IPS DF 6.9 (cell line): Measurements from ENCODE around the gene MED10.

Experiments
- DNase-seq: peaks from one replicate; pipeline ENCODE4 v3.0.0-alpha.2; 2013; ENCODE audit warnings: low read depth, low spot score
- H3K27ac ChIP-seq: one replicate; pipeline ENCODE4 v1.5.1; 2013; ENCODE audit warnings: low read length, control low read depth
- H3K27me3 ChIP-seq: 2 replicates; pipeline ENCODE4 v1.6.1; 2013; ENCODE audit warnings: mild to moderate bottlenecking, low read length; ENCODE audit not compliant: control insufficient read depth, insufficient read depth
- H3K36me3 ChIP-seq: 2 replicates; pipeline ENCODE4 v1.6.1; 2013; ENCODE audit warnings: low read length; ENCODE audit not compliant: control insufficient read depth, insufficient read depth
- H3K4me1 ChIP-seq: 2 replicates; pipeline ENCODE4 v1.6.1; 2013; ENCODE audit warnings: low read length; ENCODE audit not compliant: control insufficient read depth, insufficient read depth
- H3K4me3 ChIP-seq: 2 replicates; pipeline ENCODE4 v1.5.1; 2013; ENCODE audit warnings: mild to moderate bottlenecking, low read length
- H3K9me3 ChIP-seq: 2 replicates; pipeline ENCODE4 v1.6.1; 2013; ENCODE audit warnings: low read length, inconsistent platforms; ENCODE audit not compliant: control insufficient read depth, insufficient read depth
- WGBS: extraction: QIAGEN DNeasy Blood & Tissue Kit; methylation state at CpG from one replicate; pipeline ENCODE4 v1.1.7; 2013; ENCODE audit warnings: mixed read lengths, missing lambda C conversion rate; ENCODE audit not compliant: insufficient read length, insufficient coverage; 5-methylcytosine and 5-hydroxymethylcytosine counted together

The MED10 gene

GRCh38 chr5:6349387-6349786, 29.0 kb downstream of the MED10 start:
- no peaks in the 10 kb centered on the region for H3K36me3 ChIP-seq
- H3K4me1 ChIP-seq, result no peaks in the 10 kb centered on the region
- no peak overlapping the region for H3K4me3 ChIP-seq
- no peaks in the 10 kb centered on the region for H3K27me3 ChIP-seq
- no peaks in the 10 kb centered on the region for H3K9me3 ChIP-seq
- no peak for DNase-seq
- no peak overlapping the region for H3K27ac ChIP-seq
- no CpG with 5 or more reads among the region's 19 CpGs for WGBS

GRCh38 chr5:6348476-6349000, 29.8 kb downstream of the MED10 start:
- Histone ChIP-seq H3K27me3 (no peaks in the 10 kb centered on the region), H3K27ac (no peak overlapping the region), H3K4me1 (no peaks in the 10 kb centered on the region), H3K4me3 (no peak overlapping the region), H3K36me3 (no peaks in the 10 kb centered on the region), H3K9me3 (no peaks in the 10 kb centered on the region)
- no peak for DNase-seq
- WGBS, result no CpG with 5 or more reads among the region's 15 CpGs

GRCh38 chr5:6347673-6348072, 30.7 kb downstream of the MED10 start:
- WGBS, result no CpG with 5 or more reads among the region's 19 CpGs
- Histone ChIP-seq H3K36me3 (no peaks in the 10 kb centered on the region), H3K9me3 (no peaks in the 10 kb centered on the region), H3K4me3 (no peak overlapping the region), H3K27ac (no peak overlapping the region), H3K27me3 (no peaks in the 10 kb centered on the region), H3K4me1 (no peaks in the 10 kb centered on the region)
- no peak for DNase-seq

GRCh38 chr5:6347165-6347564, 31.2 kb downstream of the MED10 start:
- Histone ChIP-seq H3K27me3 (no peaks in the 10 kb centered on the region), H3K4me1 (no peaks in the 10 kb centered on the region), H3K9me3 (no peaks in the 10 kb centered on the region), H3K36me3 (no peaks in the 10 kb centered on the region), H3K4me3 (no peak overlapping the region), H3K27ac (no peak overlapping the region)
- DNase-seq, result no peak
- WGBS, result no CpG with 5 or more reads among the region's 4 CpGs

GRCh38 chr5:6344593-6344989, 33.8 kb downstream of the MED10 start:
- Histone ChIP-seq H3K27me3 (no peaks in the 10 kb centered on the region), H3K4me3 (no peak overlapping the region), H3K9me3 (no peaks in the 10 kb centered on the region), H3K4me1 (no peaks in the 10 kb centered on the region), H3K27ac (no peak overlapping the region), H3K36me3 (no peaks in the 10 kb centered on the region)
- no CpG with 5 or more reads among the region's 5 CpGs for WGBS
- DNase-seq, result no peak

- no CpG with 5 or more reads among the region's 11 CpGs for WGBS
- Histone ChIP-seq H3K27me3 (no peaks in the 10 kb centered on the region), H3K27ac (no peak overlapping the region), H3K4me1 (no peaks in the 10 kb centered on the region), H3K9me3 (no peaks in the 10 kb centered on the region), H3K36me3 (no peaks in the 10 kb centered on the region), H3K4me3 (no peak overlapping the region)
- DNase-seq, result no peak
Measured at GRCh38 chr5:6343951-6344592, 34.3 kb downstream of the MED10 start.

- Histone ChIP-seq H3K27me3 (no peaks in the 10 kb centered on the region), H3K4me3 (no peak overlapping the region), H3K36me3 (no peaks in the 10 kb centered on the region), H3K9me3 (no peaks in the 10 kb centered on the region), H3K27ac (no peak overlapping the region), H3K4me1 (no peaks in the 10 kb centered on the region)
- no peak for DNase-seq
- no CpG with 5 or more reads among the region's 14 CpGs for WGBS
Measured at GRCh38 chr5:6342689-6343315, 35.5 kb downstream of the MED10 start.

- Histone ChIP-seq H3K36me3 (no peaks in the 10 kb centered on the region), H3K4me1 (no peaks in the 10 kb centered on the region)
- WGBS, result no CpG with 5 or more reads among the region's 1 CpG
Measured at GRCh38 chr5:6340100-6340499, 38.2 kb downstream of the MED10 start.

GRCh38 chr5:6338871-6339270, 39.5 kb downstream of the MED10 start:
- Histone ChIP-seq H3K36me3 (no peaks in the 10 kb centered on the region), H3K27ac (no peak overlapping the region), H3K9me3 (no peaks in the 10 kb centered on the region), H3K4me3 (no peak overlapping the region), H3K27me3 (no peaks in the 10 kb centered on the region), H3K4me1 (no peaks in the 10 kb centered on the region)
- no peak for DNase-seq
- no CpG with 5 or more reads among the region's 4 CpGs for WGBS

More at GRCh38 chr5:6340100-6340499, 38.2 kb downstream of the MED10 start:
- Histone ChIP-seq H3K27ac (no peak overlapping the region), H3K4me3 (no peak overlapping the region), H3K9me3 (no peaks in the 10 kb centered on the region), H3K27me3 (no peaks in the 10 kb centered on the region)
- no peak for DNase-seq

- WGBS, result no CpG with 5 or more reads among the region's 3 CpGs
- no peaks in the 10 kb centered on the region for H3K27me3 ChIP-seq
- DNase-seq, result no peak
- no peaks in the 10 kb centered on the region for H3K36me3 ChIP-seq
- no peak overlapping the region for H3K27ac ChIP-seq
- H3K9me3 ChIP-seq, result no peaks in the 10 kb centered on the region
- no peaks in the 10 kb centered on the region for H3K4me1 ChIP-seq
- H3K4me3 ChIP-seq, result no peak overlapping the region
Measured at GRCh38 chr5:6338135-6338534, 40.2 kb downstream of the MED10 start.
